HepG2 (cell line): ENCODE results near the gene ERC1. TPM values are rescaled to one million over a fixed set of nuclear protein-coding genes. Genes with fewer than 3 reads are reported as not detected.

ENCODE experiments used
- ATAC-seq: fragments of 200-7000 bp; cut with Tn5 transposase; 3 replicates; pipeline ENCODE4 v1.9.1; 2020; ENCODE audit warnings: mild to moderate bottlenecking, moderate library complexity
- BruUV-seq: library from RNA; stranded (reverse); fragments of 400-500 nt; replicated peaks from 2 replicates; lab custom pipeline; 2021; lab: Mats Ljungman, UMichigan
- CTCF ChIA-PET: fragments of 300-600 bp; formaldehyde crosslinking; extraction: SDS; loops from one replicate; lab custom pipeline; 2021; ENCODE audit warnings: low total read pairs, inconsistent platforms, low intra/inter-chr PET ratio; lab: Yijun Ruan, JAX
- POLR2A ChIA-PET: fragments of 350-600 bp; sonication (Branson Sonifier 250); formaldehyde crosslinking; loops from one replicate; lab custom pipeline; 2020; ENCODE audit warnings: antibody characterized with exemption, inconsistent platforms; lab: Yijun Ruan, JAX
- DNase-seq: peaks from one replicate; pipeline ENCODE4 v3.0.0-alpha.2; 2015; ENCODE audit warnings: low spot score
- FAIRE-seq: peaks from 3 replicates; lab custom pipeline; 2011; peaks lifted over from hg19 to GRCh38; lab: Jason Lieb, UNC
- H2AFZ ChIP-seq: one replicate; pipeline ENCODE4 v1.6.1; 2011; ENCODE audit warnings: low read length, inconsistent platforms
- H3K27ac ChIP-seq: fragments of 300-600 bp; 3 replicates; pipeline ENCODE4 v1.8.0; 2011; ENCODE audit warnings: mixed run types, mild to moderate bottlenecking, mixed read lengths, low read length, inconsistent platforms; ENCODE audit not compliant: insufficient read depth; ENCODE audit errors: extremely low read length
- H3K27me3 ChIP-seq, 2 experiments: fragments of 200-600 bp in 1 of 2; 2 replicates in 1 of 2; 3 replicates in 1 of 2; pipeline versions ENCODE4 v1.6.0 to v1.8.0; 2011; ENCODE audit warnings: low read length in 2 of 2, mild to moderate bottlenecking in 2 of 2, moderate library complexity in 2 of 2, inconsistent platforms in 1 of 2; ENCODE audit not compliant: insufficient read depth in 2 of 2, control insufficient read depth in 1 of 2
- H3K36me3 ChIP-seq, 2 experiments: fragments of 200-600 bp in 1 of 2; replicated peaks in 1 of 2; 2 replicates in 1 of 2; 3 replicates in 1 of 2; pipeline versions ENCODE4 v1.5.1 to v1.8.0; 2011; ENCODE audit warnings: low read length in 2 of 2, inconsistent platforms in 1 of 2; ENCODE audit not compliant: insufficient read depth in 2 of 2, control insufficient read depth in 1 of 2
- H3K4me1 ChIP-seq: 2 replicates; pipeline ENCODE4 v1.5.1; 2012; ENCODE audit warnings: low read length, inconsistent platforms; ENCODE audit not compliant: insufficient read depth
- H3K4me2 ChIP-seq: 2 replicates; pipeline ENCODE4 v1.6.0; 2011; ENCODE audit warnings: low read depth, low read length, inconsistent platforms
- H3K4me3 ChIP-seq, 3 experiments: fragments of 200-600 bp in 1 of 3; sonication (generic), shearing (Covaris generic) in 1 of 3; replicated peaks in 1 of 3; 2 replicates each; pipeline ENCODE4 v1.5.1; 2011 to 2016; ENCODE audit warnings: low read length in 3 of 3, inconsistent platforms in 2 of 3, low read depth in 2 of 3, mild to moderate bottlenecking in 2 of 3, control low read depth in 1 of 3, mixed read lengths in 1 of 3; ENCODE audit not compliant: insufficient read depth in 1 of 3
- H3K79me2 ChIP-seq: one replicate; pipeline ENCODE4 v1.6.1; 2011; ENCODE audit warnings: low read length, inconsistent platforms; ENCODE audit not compliant: insufficient read depth
- H3K9ac ChIP-seq: 2 replicates; pipeline ENCODE4 v1.6.0; 2011; ENCODE audit warnings: mild to moderate bottlenecking, low read depth, low read length, inconsistent platforms; ENCODE audit not compliant: insufficient read depth
- H3K9me3 ChIP-seq: 2 replicates; pipeline ENCODE4 v1.5.1; 2012; ENCODE audit warnings: mild to moderate bottlenecking, low read length
- H4K20me1 ChIP-seq: 2 replicates; pipeline ENCODE4 v1.6.0; 2011; ENCODE audit warnings: inconsistent platforms, mild to moderate bottlenecking, low read length, moderate library complexity; ENCODE audit not compliant: insufficient read depth
- ARNT2 ChIP-seq: sonication (generic); formaldehyde crosslinking; IDR thresholded peaks from 2 replicates; pipeline ENCODE4 v1.8.0; 2022; ENCODE audit warnings: mild to moderate bottlenecking, low read depth, missing genetic modification reagents, moderate library complexity
- CBX1 ChIP-seq: IDR thresholded peaks from one replicate; pipeline ENCODE4 v1.6.1; 2016; ENCODE audit warnings: antibody characterized with exemption, low read depth
- HMGXB3 ChIP-seq: sonication (generic); formaldehyde crosslinking; IDR thresholded peaks from 2 replicates; pipeline ENCODE4 v1.4.0; 2020; ENCODE audit warnings: missing genetic modification reagents, borderline replicate concordance
- JDP2 ChIP-seq: sonication (generic); formaldehyde crosslinking; IDR thresholded peaks from 2 replicates; pipeline ENCODE4 v1.8.1; 2022; ENCODE audit warnings: missing genetic modification reagents, borderline replicate concordance
- LRRFIP1 ChIP-seq: sonication (generic); formaldehyde crosslinking; conservative IDR thresholded peaks from 2 replicates; pipeline ENCODE4 v1.4.0; 2020; ENCODE audit warnings: missing genetic modification reagents
- MEIS1 ChIP-seq: sonication (generic); formaldehyde crosslinking; IDR thresholded peaks from 2 replicates; pipeline ENCODE4 v1.9.0; 2021; ENCODE audit warnings: mild to moderate bottlenecking, missing genetic modification reagents, moderate library complexity, borderline replicate concordance
- RORA ChIP-seq: sonication (generic); formaldehyde crosslinking; IDR thresholded peaks from 2 replicates; pipeline ENCODE4 v1.5.0; 2020; ENCODE audit warnings: mild to moderate bottlenecking, missing genetic modification reagents, moderate library complexity
- TEF ChIP-seq: sonication (generic); formaldehyde crosslinking; IDR thresholded peaks from 2 replicates; pipeline ENCODE4 v1.5.0; 2020; ENCODE audit warnings: missing genetic modification reagents
- TRIM22 ChIP-seq: fragments of 450-650 bp; IDR thresholded peaks from 2 replicates; pipeline ENCODE4 v1.6.1; 2017
- ZKSCAN5 ChIP-seq: sonication (generic); formaldehyde crosslinking; IDR thresholded peaks from 2 replicates; pipeline ENCODE4 v1.5.1; 2020; ENCODE audit warnings: mild to moderate bottlenecking, missing genetic modification reagents
- ZNF414 ChIP-seq: sonication (generic); formaldehyde crosslinking; IDR thresholded peaks from 2 replicates; pipeline ENCODE4 v1.5.0; 2020; ENCODE audit warnings: missing genetic modification reagents
- ZNF7 ChIP-seq: IDR thresholded peaks from 2 replicates; pipeline ENCODE4 v1.6.1; 2016; ENCODE audit warnings: missing biosample characterization, missing genetic modification reagents
- ZNF737 ChIP-seq: sonication (generic); formaldehyde crosslinking; IDR thresholded peaks from 2 replicates; pipeline ENCODE4 v1.5.0; 2020; ENCODE audit warnings: missing genetic modification reagents, mild to moderate bottlenecking, borderline replicate concordance
- ZSCAN12 ChIP-seq: sonication (generic); formaldehyde crosslinking; IDR thresholded peaks from 2 replicates; pipeline ENCODE4 v1.9.0; 2021; ENCODE audit warnings: mild to moderate bottlenecking, missing genetic modification reagents
- WGBS: methylation state at CpG from one replicate; pipeline ENCODE4 v1.1.6; 2017; ENCODE audit warnings: low lambda C conversion rate; 5-methylcytosine and 5-hydroxymethylcytosine counted together
- in situ Hi-C: cut with HindIII; loops from 2 replicates; pipeline ENCODE4 v1.10.0; 2017; ENCODE audit warnings: low pct_unique_long_range_greater_than_20kb; ENCODE audit not compliant: extremely low pct_ligation_motif_present
- intact Hi-C: fragments of 100-400 bp; cut with micrococcal nuclease; formaldehyde crosslinking; loops from one replicate; pipeline ENCODE4 v1.10.0; 2022; ENCODE audit not compliant: unreplicated experiment
- polyA plus RNA-seq, 8 experiments: library from polyadenylated mRNA; depleted of rRNA in 3 of 8; stranded (reverse) in 7 of 8; unstranded in 1 of 8; fragments of >200 nt; fragmentation: Illumina TruSeq in 4 of 8; extraction: Trizol in 4 of 8; gene quantifications; 2 replicates each; pipeline versions ENCODE4 v1.2.1 to v1.2.3, GENCODE V29; 2011 to 2016; ENCODE audit warnings: low read depth in 4 of 8, missing spikeins in 1 of 8, mixed read lengths in 1 of 8; ENCODE audit not compliant: insufficient read depth in 1 of 8
- total RNA-seq, 5 experiments: library from RNA; depleted of rRNA; stranded (reverse); fragments of >200 nt; fragmentation: Illumina TruSeq; extraction: Trizol; gene quantifications; 2 replicates each; pipeline ENCODE4 v1.2.3, GENCODE V29; 2016; ENCODE audit warnings: low read depth in 1 of 5

The ERC1 gene
- total and polyA plus RNA-seq, 2 of the 13 experiments (the other 11 are each of a cell fraction or from before 2014, with no cell fraction given) = 6.1 to 12.4 TPM

GRCh38 chr12:1328391-1328790 is 337.4 kb downstream of the ERC1 start:
- intact Hi-C loops = no loop called here
- FAIRE-seq = no peak

More at GRCh38 chr12:1328391-1328790, 337.4 kb downstream of the ERC1 start:
- ATAC-seq = no peak
- ChIA-PET POLR2A (no interaction called here), CTCF (no interaction called here)
- DNase-seq = no peak
- in situ Hi-C loops = no loop called here
- H3K79me2 ChIP-seq = no peaks in the 10 kb centered on the region
- TF ChIP-seq ZNF737 (CRISPR knock-in tag) = no peak
- no peak for TF ChIP-seq TEF (CRISPR knock-in tag)
- no peak for TF ChIP-seq MEIS1 (CRISPR knock-in tag)
- TF ChIP-seq RORA (CRISPR knock-in tag) = no peak
- no peak for TF ChIP-seq TRIM22
- no peak for TF ChIP-seq HMGXB3 (CRISPR knock-in tag)
- no peak for TF ChIP-seq ZNF7 (CRISPR knock-in tag)
- TF ChIP-seq ZNF414 (CRISPR knock-in tag) = no peak
- no peak for TF ChIP-seq CBX1
- no peak for TF ChIP-seq ZKSCAN5 (CRISPR knock-in tag)
- no peak for TF ChIP-seq JDP2
- TF ChIP-seq ARNT2 = no peak
- no peak for TF ChIP-seq LRRFIP1 (CRISPR knock-in tag)
- TF ChIP-seq ZSCAN12 (CRISPR knock-in tag) = no peak
- no peaks in the 10 kb centered on the region for H3K9me3 ChIP-seq
- H3K9ac ChIP-seq = no peak overlapping the region
- WGBS = 95% methylated on average over 8 of the region's 8 CpGs
- H3K4me3 ChIP-seq = no peak overlapping the region
- no peak overlapping the region for H3K4me2 ChIP-seq
- BruUV-seq = no TSS peak
- H3K27ac ChIP-seq = no peak overlapping the region
- H2AFZ ChIP-seq = no peak overlapping the region
- H3K4me1 ChIP-seq = 0 out of 2 replicates have a peak, but pooled peaks cover 7% of the 10 kb centered on the region
- H3K27me3 ChIP-seq = no peaks in the 10 kb centered on the region
- 0 out of 5 replicates have a peak, but pooled peaks cover 0 to 3% of the 10 kb centered on the region in 2 experiments for H3K36me3 ChIP-seq
- no peaks in the 10 kb centered on the region for H4K20me1 ChIP-seq
